ENCODE data around the gene IL4I1.

The IL4I1 gene

GRCh38 chr19:49894879-49895565 lies 1.7 kb downstream of the IL4I1 start:
- no peak for DNase-seq

DNA sequence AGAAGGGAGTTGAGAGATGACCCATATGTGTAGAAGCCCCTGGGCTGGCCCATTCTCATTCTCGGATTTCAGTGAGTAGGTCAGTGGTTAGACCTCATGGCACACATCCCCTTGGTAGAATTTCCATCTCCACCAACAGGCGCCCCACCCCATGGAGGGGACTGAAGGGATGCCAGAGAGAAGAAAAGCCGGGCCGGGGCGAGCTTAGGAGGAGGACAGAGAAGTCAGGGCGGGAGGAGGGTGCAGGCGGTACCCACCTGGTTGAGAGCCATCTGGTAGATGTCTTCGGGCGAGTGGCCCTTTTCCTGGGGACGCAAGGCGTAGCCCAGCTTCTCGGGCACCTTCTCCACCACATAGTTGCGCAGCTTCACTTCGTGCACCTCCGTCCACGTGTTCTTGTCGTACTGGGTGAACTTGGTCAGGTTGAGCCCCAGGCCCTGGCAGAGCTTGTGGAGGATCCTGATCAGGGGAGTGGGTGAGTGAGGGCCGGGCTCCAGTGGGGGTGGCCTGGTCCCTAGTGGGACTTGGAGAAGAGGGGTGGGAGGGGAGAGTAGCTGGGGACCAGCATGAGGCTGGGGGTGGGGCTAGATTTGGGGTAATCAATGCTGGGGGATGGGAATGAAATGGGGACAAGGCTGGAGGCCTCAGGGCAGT lies 2.5 kb downstream of the IL4I1 start:
- DNase-seq = no peak

- DNase-seq = no peak
Observed at GRCh38 chr19:49892716-49893115, 4.0 kb downstream of the IL4I1 start.

- DNase-seq = no peak
Observed at GRCh38 chr19:49891393-49891792, 5.3 kb downstream of the IL4I1 start.

DNA sequence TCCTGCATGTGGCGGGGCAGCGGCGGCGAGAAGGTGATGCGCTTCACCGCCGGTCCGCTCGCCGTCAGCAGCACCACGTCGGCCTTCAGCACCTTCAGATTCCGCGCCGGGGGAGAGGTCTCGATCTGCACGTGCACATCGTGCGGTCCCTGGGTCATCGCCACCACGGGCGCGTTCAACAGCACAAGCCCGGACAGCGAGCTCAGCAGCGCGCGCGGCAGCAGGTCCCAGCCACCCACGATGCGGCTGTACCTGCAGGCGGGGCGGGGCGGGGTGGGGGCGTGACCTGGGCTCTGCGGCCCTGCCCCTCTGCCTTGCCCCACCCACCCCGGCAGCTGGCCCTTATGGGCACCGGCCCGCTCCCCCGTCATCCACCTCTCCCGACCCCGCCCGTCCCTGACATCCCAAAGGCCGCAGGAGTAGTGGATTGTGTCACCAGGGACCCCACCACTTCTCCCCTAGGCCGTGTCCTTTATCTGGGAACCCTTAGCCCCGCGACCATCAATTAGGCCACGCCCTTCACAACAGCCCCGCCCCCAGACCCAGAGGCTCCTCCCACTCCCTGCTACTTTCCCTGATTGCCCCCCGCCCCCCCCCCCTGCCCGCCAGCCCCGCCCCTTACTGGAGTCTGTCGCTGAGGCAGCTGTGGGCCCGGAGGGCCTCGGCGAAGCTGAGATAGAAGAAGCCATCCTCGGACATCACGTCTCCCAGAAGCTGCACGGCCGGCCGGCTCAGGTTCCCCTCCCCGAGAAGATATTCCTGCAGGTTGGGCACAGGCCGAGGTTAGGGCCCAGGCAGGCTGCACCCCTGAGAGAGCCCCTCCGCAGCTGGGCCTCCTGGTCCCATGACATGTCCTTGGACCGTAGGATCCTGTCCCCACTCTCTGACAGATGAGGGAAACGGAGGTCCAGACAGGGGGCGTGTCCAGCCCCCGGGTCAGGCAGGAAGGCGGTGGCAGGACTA lies 6.1 kb downstream of the IL4I1 start:
- peak; percentile 61 for DNase-seq

DNA sequence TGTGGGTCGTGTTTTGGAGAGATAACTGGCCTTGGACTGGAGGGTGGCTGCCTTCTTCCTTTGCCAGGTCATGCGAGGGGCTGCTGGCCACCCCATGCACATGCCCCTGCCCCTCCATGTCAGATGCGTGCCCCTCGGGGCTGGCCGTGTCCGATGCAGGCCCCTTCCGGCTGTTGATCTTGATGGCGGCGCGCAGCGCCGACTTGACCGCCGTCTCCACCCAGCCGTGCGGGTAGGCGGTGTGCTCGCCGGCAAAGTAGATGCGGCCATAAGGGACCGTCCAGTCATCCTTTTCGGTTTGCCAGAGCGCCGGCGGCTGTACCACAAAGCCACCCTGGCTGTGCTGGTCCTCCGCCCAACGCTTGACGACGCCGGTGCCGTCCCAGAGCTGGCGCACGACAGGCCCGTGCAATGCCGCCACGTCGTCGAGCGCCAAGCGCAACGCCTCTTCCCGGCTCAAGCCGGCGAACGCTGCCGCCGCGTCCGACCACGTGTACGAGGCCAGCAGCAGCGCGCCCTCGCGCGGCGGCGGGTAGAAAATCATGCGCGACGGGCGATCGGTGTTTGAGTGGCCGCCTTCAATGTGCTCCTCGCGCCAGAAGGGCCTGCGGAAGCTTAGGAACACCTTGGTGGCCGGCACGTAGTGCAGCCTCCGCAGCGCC lies 6.9 kb downstream of the IL4I1 start:
- DNase-seq = no peak

GRCh38 chr19:49889038-49889686 lies 7.5 kb downstream of the IL4I1 start:
- no peak for DNase-seq

GRCh38 chr19:49888510-49888824 lies 8.2 kb downstream of the IL4I1 start:
- DNase-seq = peak; percentile 26

DNA sequence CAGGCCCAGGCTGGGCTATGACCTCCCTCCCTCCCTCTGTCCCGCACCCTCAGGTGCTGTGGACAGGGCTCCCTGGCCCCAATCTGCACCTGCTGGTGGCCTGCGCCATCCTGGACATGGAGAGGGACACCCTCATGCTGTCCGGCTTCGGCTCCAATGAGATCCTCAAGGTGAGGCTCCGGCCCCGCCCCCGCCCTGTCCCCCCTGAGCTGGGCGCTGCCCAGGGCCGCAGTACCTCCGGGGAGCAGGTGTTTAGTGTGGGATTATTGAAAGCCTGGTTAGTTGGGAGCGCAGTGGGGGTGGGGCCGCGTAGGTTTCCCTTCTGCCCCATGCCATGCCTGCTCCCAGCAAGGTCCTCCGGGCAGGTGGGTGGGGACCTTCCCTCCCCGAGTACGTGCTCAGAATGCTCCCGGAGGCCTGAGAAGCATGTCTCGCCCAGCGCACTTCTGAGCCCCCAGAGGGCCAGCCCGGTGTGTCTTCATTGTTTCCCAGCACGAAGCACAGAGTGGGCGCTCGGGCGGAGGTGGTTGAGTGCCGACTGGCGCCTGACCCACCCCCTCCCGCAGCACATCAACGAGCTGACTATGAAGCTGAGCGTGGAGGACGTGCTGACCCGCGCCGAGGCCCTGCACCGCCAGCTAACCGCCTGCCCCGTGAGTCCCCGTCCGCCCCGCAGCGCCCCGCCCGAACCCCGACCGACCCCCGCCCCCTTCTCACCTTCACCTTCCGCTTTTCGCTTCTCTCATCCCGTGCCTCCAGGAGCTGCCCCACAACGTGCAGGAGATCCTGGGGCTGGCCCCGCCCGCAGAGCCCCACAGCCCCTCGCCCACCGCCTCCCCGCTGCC lies 8.8 kb downstream of the IL4I1 start:
- DNase-seq = no peak

DNA sequence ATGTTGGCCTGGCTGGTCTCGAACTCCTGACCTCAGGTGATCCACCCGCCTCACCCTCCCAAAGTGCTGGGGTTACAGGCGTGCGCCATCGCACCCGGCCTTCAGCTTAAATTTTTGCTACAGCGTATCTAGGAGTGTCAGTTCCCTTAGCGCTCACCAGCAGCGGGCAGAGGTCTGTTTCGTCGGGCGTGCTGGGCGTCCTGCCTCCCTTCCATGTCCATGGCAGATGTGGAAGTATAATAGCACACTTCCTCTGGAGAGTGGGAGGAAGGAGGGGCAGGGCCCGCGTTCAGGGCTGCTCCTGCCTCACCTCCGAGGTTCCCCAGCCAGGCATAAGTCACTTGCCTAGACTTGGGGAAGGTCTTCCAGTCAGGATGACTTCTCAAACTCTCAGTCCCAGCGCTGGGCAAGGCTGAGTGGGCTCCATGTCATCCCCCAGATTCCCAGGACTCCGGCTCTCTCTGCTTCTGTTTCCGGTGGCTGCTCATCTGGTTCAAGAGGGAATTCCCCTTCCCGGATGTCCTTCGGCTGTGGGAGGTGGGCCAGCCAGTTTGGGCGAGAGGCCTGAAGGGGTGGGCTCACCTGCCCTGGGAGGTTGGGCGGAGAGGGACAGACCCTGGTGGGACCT lies 9.5 kb downstream of the IL4I1 start:
- no peak for DNase-seq

GRCh38 chr19:49884760-49885159 lies 11.9 kb downstream of the IL4I1 start:
- DNase-seq = no peak

- DNase-seq = no peak
Observed at GRCh38 chr19:49884109-49884508, 12.6 kb downstream of the IL4I1 start.

DNA sequence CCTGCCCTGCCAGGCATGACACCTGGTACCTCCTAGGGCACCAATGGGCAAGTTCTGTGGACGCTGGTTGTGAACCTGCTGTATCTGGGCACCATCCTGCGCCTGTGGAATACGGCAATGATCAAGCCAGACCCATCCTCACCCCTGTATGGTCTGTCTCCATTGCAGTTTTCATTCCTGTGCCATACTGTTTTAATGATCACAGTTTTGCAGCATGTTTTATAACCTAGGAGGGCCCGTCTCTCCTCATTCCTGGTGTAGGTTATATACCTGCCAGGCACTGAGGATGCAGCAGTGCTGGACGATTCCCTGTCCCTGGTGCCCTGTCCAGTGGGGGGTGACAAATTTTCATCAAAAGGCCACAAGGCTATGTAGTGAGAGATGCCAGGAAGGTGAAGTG lies 13.6 kb downstream of the IL4I1 start:
- no peak for DNase-seq

GRCh38 chr19:49882643-49883042 lies 14.0 kb downstream of the IL4I1 start:
- DNase-seq = no peak

- DNase-seq = no peak
Observed at GRCh38 chr19:49881672-49882394, 14.9 kb downstream of the IL4I1 start.

- DNase-seq = no peak
Observed at GRCh38 chr19:49881186-49881585, 15.5 kb downstream of the IL4I1 start.

DNA sequence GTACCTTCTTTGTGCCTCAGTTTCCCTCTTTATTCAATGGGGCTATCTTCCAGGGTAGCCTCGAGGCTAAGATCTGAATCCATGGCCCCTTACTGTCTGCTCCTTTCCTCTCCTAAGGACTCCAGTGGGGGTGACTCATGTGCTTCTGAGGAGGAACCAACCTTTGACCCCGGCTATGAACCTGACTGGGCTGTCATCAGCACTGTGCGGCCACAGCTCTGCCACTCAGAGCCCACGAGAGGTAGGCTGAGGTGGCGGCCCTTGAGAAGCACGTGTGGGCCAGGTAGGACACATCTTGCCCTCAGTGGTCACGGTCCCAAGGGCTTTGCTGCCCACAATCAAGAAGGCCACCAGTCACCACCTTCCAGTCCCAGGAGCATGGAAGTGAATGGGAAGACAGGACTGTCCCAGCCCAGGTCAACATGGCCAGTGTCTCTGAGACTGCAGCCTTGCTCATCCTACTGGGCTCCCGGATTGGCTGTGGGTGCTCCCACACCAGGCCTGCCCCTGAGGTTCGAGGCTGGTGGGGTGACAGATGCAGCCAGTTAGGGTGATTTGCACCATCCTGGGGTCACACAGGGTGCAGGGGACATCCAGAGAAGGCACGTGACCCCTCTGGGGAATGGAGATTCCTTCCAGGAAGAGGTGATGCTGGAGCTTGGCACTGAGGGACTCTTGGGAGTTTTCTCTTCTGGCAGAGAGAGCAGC lies 16.4 kb downstream of the IL4I1 start:
- DNase-seq = no peak

DNA sequence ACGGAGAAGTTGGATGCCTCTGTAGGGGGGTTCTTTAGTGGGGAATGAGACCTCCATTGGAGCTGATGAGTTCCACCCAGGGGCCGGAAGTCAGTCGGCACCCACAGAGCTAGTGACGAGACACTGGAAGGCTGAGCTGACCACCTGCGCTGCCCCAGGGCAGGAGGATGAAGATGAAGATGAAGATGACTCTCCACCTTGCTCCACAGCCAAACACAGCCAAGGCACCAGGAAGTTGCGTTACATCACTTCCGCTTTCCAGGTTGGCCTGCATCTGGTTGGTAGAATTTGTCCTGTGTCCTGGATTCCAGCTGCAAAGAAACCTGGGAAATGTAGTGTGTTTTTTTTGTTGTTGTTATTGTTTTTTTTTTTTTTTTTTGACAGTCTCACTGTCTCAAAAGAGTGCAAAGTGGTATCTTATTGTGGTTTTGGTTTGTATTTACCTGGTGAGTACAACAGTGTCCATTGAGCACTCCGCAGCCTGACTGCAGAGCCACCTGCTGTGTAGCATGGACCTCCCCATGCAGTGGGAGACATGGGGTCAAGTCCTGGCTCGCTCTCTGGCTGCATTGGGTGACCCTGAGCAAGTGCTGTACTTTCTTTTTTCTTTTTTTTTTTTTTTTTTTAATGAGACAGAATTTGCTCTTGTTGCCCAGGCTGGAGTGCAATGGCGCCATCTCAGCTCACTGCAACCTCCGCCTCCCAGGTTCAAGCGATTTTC lies 17.3 kb downstream of the IL4I1 start:
- no peak for DNase-seq

- DNase-seq = no peak
Observed at GRCh38 chr19:49878744-49879070, 18.0 kb downstream of the IL4I1 start.

Measured in NCI-H526 treated with DMSO at 0.1 percent for 48 hours (cell line).